Natural killer cell treated with Interleukin-12 subunit alpha and Interleukin-12 subunit beta and Interleukin-15 and Interleukin-18, amount 100 ng/mL, for 72 hours (primary cell): ENCODE measurements around the gene IFIT2. TPM values are rescaled to one million over a fixed set of nuclear protein-coding genes. Genes with fewer than 3 reads are reported as not detected.
"Not testable (repeated sequence)": the region's sequence is repeated elsewhere in the genome, so short reads cannot be mapped to it uniquely, and the experiment has no call there.

Source experiments
- ATAC-seq, 2 donors: fragments of 150-1000 bp; cut with Tn5 transposase in 1 of 2; sonication (Bioruptor Pico), chemical (Tn5 transposase) in 1 of 2; 2 replicates each; pipeline ENCODE4 v1.10.0; 2021
- DNase-seq: peaks from one replicate; pipeline ENCODE4 v3.0.0; 2022; ENCODE audit warnings: low spot score
- H3K27ac Mint-ChIP-seq, 2 donors: 1 replicate in 1 of 2; 2 replicates in 1 of 2; pipeline ENCODE4 v1.8.0; 2022; ENCODE audit warnings: mixed read lengths in 2 of 2, mild to moderate bottlenecking in 1 of 2, moderate library complexity in 1 of 2
- H3K27me3 Mint-ChIP-seq, 2 donors: 1 replicate in 1 of 2; 2 replicates in 1 of 2; pipeline ENCODE4 v1.8.0; 2022; ENCODE audit warnings: mixed read lengths in 2 of 2
- H3K36me3 Mint-ChIP-seq: one replicate; pipeline ENCODE4 v1.8.0; 2022; ENCODE audit warnings: mixed read lengths
- H3K4me1 Mint-ChIP-seq, 2 donors: 1 replicate in 1 of 2; 2 replicates in 1 of 2; pipeline ENCODE4 v1.8.0; 2022; ENCODE audit warnings: low read depth in 2 of 2, mixed read lengths in 2 of 2, mild to moderate bottlenecking in 1 of 2
- H3K4me3 Mint-ChIP-seq: one replicate; pipeline ENCODE4 v1.8.0; 2022; ENCODE audit warnings: mixed read lengths
- H3K9me3 Mint-ChIP-seq: 2 replicates; pipeline ENCODE4 v1.8.0; 2022; ENCODE audit warnings: mixed read lengths
- total RNA-seq, 2 donors: library from RNA; stranded (reverse); gene quantifications; one replicate each; pipeline ENCODE4 v1.2.3, GENCODE V29; 2022

Gene IFIT2
- total RNA-seq, 2 donors from 2014 or later: 1.5 to 1.7 TPM

DNA sequence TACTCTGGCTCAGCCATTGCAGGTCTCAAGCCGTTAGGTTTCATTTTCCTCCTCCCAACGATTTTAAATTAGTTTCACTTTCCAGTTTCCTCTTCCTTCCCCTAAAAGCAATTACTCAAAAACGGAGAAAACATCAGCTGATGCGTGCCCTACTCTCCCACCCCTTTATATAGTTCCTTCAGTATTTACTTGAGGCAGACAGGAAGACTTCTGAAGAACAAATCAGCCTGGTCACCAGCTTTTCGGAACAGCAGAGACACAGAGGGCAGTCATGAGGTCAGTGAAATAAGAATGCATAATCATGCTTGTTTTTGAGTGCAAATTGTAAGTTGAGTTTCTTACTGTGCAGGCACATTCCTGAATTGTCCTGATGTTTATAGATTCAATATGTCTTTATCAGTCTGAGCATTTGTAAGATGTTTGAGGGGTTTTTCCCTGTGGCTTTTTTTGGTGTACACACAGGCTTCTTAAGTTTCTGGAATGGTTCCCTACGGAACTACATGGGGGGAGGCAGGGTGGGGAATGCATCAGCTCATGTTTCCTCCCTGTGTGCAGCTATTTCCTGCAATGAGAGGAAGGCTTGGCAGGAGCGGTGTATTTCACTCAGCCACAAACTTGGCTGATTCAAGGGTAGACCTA, 26.1 kb downstream of the IFIT2 start, which contains the start of gene IFIT3:
TSS of gene IFIT3 (plus strand) at position 195 of the 639 bp plus-strand sequence. CDS start at position 272, 77 bp downstream.
- peaks cover 4% of the 10 kb centered on the region for H3K9me3 Mint-ChIP-seq
- H3K27me3 Mint-ChIP-seq: peaks cover 13 to 14% of the 10 kb centered on the region in 2 donors
- H3K4me1 Mint-ChIP-seq: peaks cover 41 to 48% of the 10 kb centered on the region in 2 donors
- H3K4me3 Mint-ChIP-seq: peak within 1 kb of the TSS; percentile 84
- DNase-seq (no peak), ATAC-seq (peak; percentile 70 to 80)
- no peaks in the 10 kb centered on the region for H3K36me3 Mint-ChIP-seq
- H3K27ac Mint-ChIP-seq: peak within 1 kb of the TSS; percentile 69 to 70

DNA sequence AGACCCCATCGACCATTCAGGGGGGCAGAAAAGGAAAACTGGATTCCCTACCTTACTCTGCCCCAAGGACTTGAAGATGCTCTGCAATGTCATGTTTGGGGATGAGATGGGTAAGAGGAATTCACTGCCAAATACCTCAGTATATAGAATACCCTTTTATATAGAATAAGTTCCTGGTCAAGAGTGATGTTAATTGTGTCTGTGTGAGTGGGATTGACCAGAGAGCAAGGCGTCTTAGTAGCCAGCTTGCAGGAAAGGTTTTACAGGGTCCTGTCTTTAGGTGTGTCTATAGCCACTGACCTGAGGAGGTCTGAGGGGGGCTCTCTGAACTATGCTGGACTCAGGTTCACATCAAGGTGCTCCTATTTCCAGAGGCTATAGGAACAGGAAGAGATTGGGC, 27.3 kb downstream of the IFIT2 start:
- peaks cover 3% of the 10 kb centered on the region for H3K9me3 Mint-ChIP-seq
- DNase-seq (no peak), ATAC-seq (no peak)
- H3K36me3 Mint-ChIP-seq: no peaks in the 10 kb centered on the region
- peaks cover 52 to 59% of the 10 kb centered on the region in 2 donors for H3K4me1 Mint-ChIP-seq
- H3K4me3 Mint-ChIP-seq: peak overlapping the region; percentile 84
- H3K27ac Mint-ChIP-seq: peak overlapping the region; percentile 69 to 70
- peaks cover 2 to 4% of the 10 kb centered on the region in 2 donors for H3K27me3 Mint-ChIP-seq

DNA sequence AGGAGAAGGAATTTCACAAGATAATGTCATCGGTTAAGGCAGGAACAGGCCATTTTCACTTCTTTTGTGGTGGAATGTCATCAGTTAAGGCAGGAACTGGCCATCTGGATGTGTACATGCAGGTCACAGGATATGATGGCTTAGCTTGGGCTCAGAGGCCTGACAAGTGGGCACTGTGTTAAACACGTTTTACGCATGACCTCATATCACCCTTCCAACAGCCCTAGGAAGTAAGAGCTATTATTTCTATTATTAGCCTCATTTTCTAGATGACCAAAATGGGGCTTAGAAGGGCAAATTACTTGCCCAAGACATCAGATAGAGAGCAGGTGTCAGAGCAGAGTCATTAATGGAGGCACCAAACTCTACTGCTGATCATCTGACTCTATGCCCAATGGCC, 28.2 kb downstream of the IFIT2 start:
- peaks cover 55 to 63% of the 10 kb centered on the region in 2 donors for H3K4me1 Mint-ChIP-seq
- H3K36me3 Mint-ChIP-seq: not testable (repeated sequence)
- peak overlapping the region in 1 of 2 donors; percentile 69 for H3K27ac Mint-ChIP-seq

GRCh38 chr10:89330537-89331212, 28.8 kb downstream of the IFIT2 start:
- ATAC-seq (no peak), DNase-seq (no peak)
- Mint-ChIP-seq H3K4me3 (peak overlapping the region; percentile 84), H3K9me3 (no peaks in the 10 kb centered on the region), H3K27me3 (peaks cover 0 to 5% of the 10 kb centered on the region in 2 donors), H3K4me1 (peaks cover 60 to 69% of the 10 kb centered on the region in 2 donors), H3K27ac (peak overlapping the region in 1 of 2 donors; percentile 69), H3K36me3 (no peaks in the 10 kb centered on the region)

More for the DNA sequence above, 28.2 kb downstream of the IFIT2 start:
- DNase-seq, H3K9me3 Mint-ChIP-seq, H3K27me3 Mint-ChIP-seq, ATAC-seq: not testable (repeated sequence)
- H3K4me3 Mint-ChIP-seq: peak overlapping the region; percentile 84

- H3K36me3 Mint-ChIP-seq, ATAC-seq, DNase-seq, H3K27me3 Mint-ChIP-seq, H3K9me3 Mint-ChIP-seq: not testable (repeated sequence)
- Mint-ChIP-seq H3K4me3 (peak overlapping the region; percentile 88), H3K4me1 (peaks cover 62 to 68% of the 10 kb centered on the region in 2 donors), H3K27ac (peak overlapping the region; percentile 67 to 81)
Measured at GRCh38 chr10:89331487-89332122, 29.8 kb downstream of the IFIT2 start.

DNA sequence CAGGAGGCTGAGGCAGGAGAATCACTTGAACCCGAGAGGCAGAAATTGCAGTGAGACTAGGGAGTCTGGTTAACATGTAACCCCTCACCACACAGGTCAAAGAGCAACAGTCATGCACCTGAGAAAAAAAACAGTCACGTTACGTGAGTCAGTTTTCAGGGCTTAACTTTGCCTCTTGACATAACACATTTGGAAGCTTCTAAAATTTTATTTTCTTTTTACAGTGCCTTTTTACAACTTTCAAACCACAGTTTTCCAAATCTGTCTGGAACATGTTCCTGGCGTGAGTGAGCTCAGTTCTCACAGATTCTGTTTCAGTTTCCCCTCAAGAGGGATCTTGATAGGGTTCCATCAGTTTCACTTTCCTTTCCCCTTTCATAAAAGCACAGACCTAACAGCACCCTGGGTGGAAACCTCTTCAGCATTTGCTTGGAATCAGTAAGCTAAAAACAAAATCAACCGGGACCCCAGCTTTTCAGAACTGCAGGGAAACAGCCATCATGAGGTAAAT, 30.3 kb downstream of the IFIT2 start:
- Mint-ChIP-seq H3K4me3 (peak overlapping the region; percentile 88), H3K27ac (peak overlapping the region; percentile 67 to 81), H3K36me3 (no peaks in the 10 kb centered on the region), H3K4me1 (peaks cover 63 to 70% of the 10 kb centered on the region in 2 donors), H3K9me3 (no peaks in the 10 kb centered on the region), H3K27me3 (peaks cover 0 to 8% of the 10 kb centered on the region in 2 donors)
- ATAC-seq (peak; percentile 63 to 77), DNase-seq (no peak)

- H3K27me3 Mint-ChIP-seq: peaks cover 0 to 10% of the 10 kb centered on the region in 2 donors
- H3K4me1 Mint-ChIP-seq: peaks cover 43 to 50% of the 10 kb centered on the region in 2 donors
- H3K4me3 Mint-ChIP-seq: peak overlapping the region; percentile 29
- H3K36me3 Mint-ChIP-seq: peaks cover 17% of the 10 kb centered on the region
- ATAC-seq (no peak), DNase-seq (no peak)
- no peaks in the 10 kb centered on the region for H3K9me3 Mint-ChIP-seq
- no peak overlapping the region for H3K27ac Mint-ChIP-seq
Measured at GRCh38 chr10:89335226-89335625, 33.4 kb downstream of the IFIT2 start.

- ATAC-seq (no peak), DNase-seq (no peak)
- Mint-ChIP-seq H3K9me3 (no peaks in the 10 kb centered on the region), H3K36me3 (peaks cover 22% of the 10 kb centered on the region), H3K4me3 (no peak overlapping the region), H3K27ac (no peak overlapping the region), H3K4me1 (peaks cover 37 to 42% of the 10 kb centered on the region in 2 donors), H3K27me3 (peaks cover 0 to 10% of the 10 kb centered on the region in 2 donors)
Measured at GRCh38 chr10:89336241-89336640, 34.4 kb downstream of the IFIT2 start.

- peak in 1 of 2 donors; percentile 67 for ATAC-seq
- Mint-ChIP-seq H3K27me3 (peaks cover 0 to 10% of the 10 kb centered on the region in 2 donors), H3K27ac (no peak overlapping the region), H3K9me3 (no peaks in the 10 kb centered on the region), H3K4me1 (peaks cover 33 to 37% of the 10 kb centered on the region in 2 donors), H3K36me3 (peaks cover 22% of the 10 kb centered on the region), H3K4me3 (no peak overlapping the region)
- peak; percentile 70 for DNase-seq
Measured at GRCh38 chr10:89337484-89337883, 35.6 kb downstream of the IFIT2 start.

DNA sequence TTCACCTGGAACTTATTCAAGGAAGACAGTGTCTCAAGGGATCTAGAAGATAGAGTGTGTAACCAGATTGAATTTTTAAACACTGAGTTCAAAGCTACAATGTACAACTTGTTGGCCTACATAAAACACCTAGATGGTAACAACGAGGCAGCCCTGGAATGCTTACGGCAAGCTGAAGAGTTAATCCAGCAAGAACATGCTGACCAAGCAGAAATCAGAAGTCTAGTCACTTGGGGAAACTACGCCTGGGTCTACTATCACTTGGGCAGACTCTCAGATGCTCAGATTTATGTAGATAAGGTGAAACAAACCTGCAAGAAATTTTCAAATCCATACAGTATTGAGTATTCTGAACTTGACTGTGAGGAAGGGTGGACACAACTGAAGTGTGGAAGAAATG, 36.9 kb downstream of the IFIT2 start:
- Mint-ChIP-seq H3K27me3 (peaks cover 0 to 11% of the 10 kb centered on the region in 2 donors), H3K9me3 (no peaks in the 10 kb centered on the region), H3K4me1 (peaks cover 23 to 27% of the 10 kb centered on the region in 2 donors), H3K27ac (no peak overlapping the region), H3K36me3 (peaks cover 22% of the 10 kb centered on the region), H3K4me3 (no peak overlapping the region)
- ATAC-seq: no peak
- no peak for DNase-seq

DNA sequence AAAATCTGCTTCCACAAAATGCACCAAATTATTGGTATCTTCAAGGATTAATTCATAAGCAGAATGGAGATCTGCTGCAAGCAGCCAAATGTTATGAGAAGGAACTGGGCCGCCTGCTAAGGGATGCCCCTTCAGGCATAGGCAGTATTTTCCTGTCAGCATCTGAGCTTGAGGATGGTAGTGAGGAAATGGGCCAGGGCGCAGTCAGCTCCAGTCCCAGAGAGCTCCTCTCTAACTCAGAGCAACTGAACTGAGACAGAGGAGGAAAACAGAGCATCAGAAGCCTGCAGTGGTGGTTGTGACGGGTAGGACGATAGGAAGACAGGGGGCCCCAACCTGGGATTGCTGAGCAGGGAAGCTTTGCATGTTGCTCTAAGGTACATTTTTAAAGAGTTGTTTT, 38.0 kb downstream of the IFIT2 start:
- ATAC-seq (no peak), DNase-seq (no peak)
- no peak overlapping the region for H3K27ac Mint-ChIP-seq
- H3K4me3 Mint-ChIP-seq: no peak overlapping the region
- peaks cover 22% of the 10 kb centered on the region for H3K36me3 Mint-ChIP-seq
- H3K27me3 Mint-ChIP-seq: peaks cover 0 to 11% of the 10 kb centered on the region in 2 donors
- no peaks in the 10 kb centered on the region for H3K9me3 Mint-ChIP-seq
- peaks cover 17 to 20% of the 10 kb centered on the region in 2 donors for H3K4me1 Mint-ChIP-seq

- Mint-ChIP-seq H3K27me3 (peaks cover 6 to 13% of the 10 kb centered on the region in 2 donors), H3K4me1 (peaks cover 7 to 12% of the 10 kb centered on the region in 2 donors), H3K9me3 (no peaks in the 10 kb centered on the region), H3K4me3 (no peak overlapping the region), H3K36me3 (peaks cover 22% of the 10 kb centered on the region), H3K27ac (no peak overlapping the region)
- ATAC-seq (no peak), DNase-seq (no peak)
Measured at GRCh38 chr10:89341649-89342048, 39.8 kb downstream of the IFIT2 start.

DNA sequence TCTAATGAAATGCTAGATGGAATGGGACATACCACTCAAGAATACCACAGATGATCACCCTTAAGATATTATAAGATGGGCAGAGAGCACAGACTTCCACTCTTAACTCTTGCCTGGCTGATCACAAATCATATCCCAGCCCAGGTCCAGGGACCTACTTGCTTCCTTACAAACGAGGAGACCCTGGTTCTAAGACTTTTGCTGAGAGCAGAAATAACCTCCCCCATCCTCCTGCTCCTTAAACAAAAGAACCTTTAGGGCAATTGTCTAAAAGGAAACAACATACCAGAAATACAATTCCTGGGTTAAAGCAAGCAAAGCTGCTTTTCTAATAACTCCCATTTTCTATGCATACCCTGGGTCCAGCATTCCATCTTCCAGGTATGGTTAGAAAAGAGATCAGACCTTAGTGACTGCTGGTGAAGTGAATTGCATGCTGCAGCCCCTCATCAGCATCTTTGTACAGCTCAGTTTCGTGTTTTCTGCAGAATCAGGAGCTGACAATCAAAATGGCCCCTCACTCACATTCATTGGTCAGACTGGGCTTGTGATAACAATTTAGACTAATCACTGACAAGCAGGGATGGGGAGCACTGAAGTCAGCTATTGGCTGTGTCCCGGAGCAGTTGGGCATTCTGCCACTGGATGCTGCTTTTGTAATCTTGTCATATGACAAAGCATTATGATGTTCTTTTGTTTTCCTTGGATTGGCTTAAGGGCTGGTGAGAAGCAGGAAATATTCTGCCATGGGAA, 40.5 kb downstream of the IFIT2 start:
- Mint-ChIP-seq H3K27me3 (peaks cover 10 to 11% of the 10 kb centered on the region in 2 donors), H3K27ac (no peak overlapping the region), H3K36me3 (peaks cover 22% of the 10 kb centered on the region), H3K4me3 (no peak overlapping the region), H3K4me1 (peaks cover 3 to 4% of the 10 kb centered on the region in 2 donors), H3K9me3 (no peaks in the 10 kb centered on the region)
- DNase-seq (no peak), ATAC-seq (no peak)
